HG03520 (cell line): ENCODE results near the gene GOLGA6L9.
"Not testable (repeated sequence)": the region's sequence is repeated elsewhere in the genome, so short reads cannot be mapped to it uniquely, and the experiment has no call there.

Experiments
- ATAC-seq: cut with Tn5 transposase; IDR thresholded peaks from one replicate; pipeline ENCODE4 v1.9.1; 2021; ENCODE audit warnings: mild to moderate bottlenecking, moderate library complexity; ENCODE audit not compliant: unreplicated experiment

Gene GOLGA6L9

DNA sequence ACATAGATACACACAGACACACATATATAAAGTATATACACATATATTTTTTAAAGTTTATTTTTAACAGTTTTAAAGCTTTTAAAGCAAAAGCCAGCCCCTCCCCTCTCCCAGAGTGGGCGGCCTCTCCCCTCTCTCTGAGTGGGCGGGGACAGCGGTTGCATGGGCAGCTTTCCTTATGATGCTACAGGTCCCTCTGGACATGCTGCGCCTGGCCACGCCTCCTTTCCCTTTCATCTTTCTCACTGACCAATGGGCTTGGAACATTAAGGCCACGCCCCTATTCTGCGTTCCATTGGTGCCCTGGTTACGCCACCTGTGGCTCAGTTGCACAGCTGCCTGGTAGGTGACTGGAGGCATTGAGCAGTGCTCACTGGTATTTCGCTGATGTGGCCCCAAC, at the start of gene GOLGA6L9:
Gene GOLGA6L9 (plus strand): TSS at position 124 of the 400 bp plus-strand sequence. CDS start 264 bp downstream, at position 388.
- not testable (repeated sequence) for ATAC-seq

GRCh38 chr15:82381330-82381955, 48.2 kb upstream of the GOLGA6L9 start:
- ATAC-seq: not testable (repeated sequence)

GRCh38 chr15:82387209-82387608, 42.4 kb upstream of the GOLGA6L9 start:
- not testable (repeated sequence) for ATAC-seq

GRCh38 chr15:82390152-82390551, 39.5 kb upstream of the GOLGA6L9 start:
- ATAC-seq: not testable (repeated sequence)

DNA sequence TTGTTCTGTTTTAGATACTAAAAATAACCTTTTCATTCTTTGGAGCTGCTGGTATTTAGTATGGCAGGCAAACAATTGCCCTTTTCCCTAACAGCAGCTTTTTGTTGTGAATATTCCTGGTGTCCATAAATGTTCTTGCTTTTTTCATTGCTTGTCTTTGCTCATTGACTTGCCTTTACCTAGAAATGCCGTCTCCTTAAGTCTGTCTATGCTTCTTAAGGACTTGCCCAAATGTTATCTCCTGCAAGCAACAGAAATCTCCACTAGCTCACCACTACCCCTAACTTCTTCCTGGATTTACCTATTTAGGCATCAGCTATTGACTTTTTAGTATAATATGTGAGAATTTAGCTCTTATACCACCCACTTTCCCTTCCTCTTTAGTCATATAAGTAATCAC, 37.5 kb upstream of the GOLGA6L9 start:
- not testable (repeated sequence) for ATAC-seq

GRCh38 chr15:82393671-82394070, 35.9 kb upstream of the GOLGA6L9 start:
- ATAC-seq: no peak

- ATAC-seq: not testable (repeated sequence)
These were observed 33.8 kb upstream of the GOLGA6L9 start for GRCh38 chr15:82395788-82396187.

DNA sequence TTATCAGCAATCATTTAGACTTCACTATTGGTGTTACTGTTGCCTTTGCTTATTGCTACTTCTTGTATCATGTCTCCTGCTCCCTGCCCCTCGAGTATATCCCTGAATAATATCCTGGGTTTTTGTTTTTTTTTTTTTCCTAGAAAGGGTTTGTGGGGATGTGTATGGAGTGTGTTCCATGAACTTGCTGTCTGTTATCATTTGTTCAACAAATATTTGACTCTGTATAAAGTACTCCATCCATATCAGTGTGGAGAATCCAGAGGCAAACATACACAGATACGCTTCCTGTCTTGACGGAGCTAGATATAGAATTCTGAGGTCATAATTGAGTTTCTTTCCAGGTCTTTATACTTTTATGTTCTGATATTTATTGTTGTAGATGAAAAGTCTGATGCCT, 31.8 kb upstream of the GOLGA6L9 start:
- ATAC-seq: no peak

GRCh38 chr15:82398785-82399184, 30.8 kb upstream of the GOLGA6L9 start:
- ATAC-seq: no peak

- ATAC-seq: not testable (repeated sequence)
These were observed 30.1 kb upstream of the GOLGA6L9 start for GRCh38 chr15:82399366-82400103.

GRCh38 chr15:82401918-82402317, 27.7 kb upstream of the GOLGA6L9 start:
- ATAC-seq: not testable (repeated sequence)

DNA sequence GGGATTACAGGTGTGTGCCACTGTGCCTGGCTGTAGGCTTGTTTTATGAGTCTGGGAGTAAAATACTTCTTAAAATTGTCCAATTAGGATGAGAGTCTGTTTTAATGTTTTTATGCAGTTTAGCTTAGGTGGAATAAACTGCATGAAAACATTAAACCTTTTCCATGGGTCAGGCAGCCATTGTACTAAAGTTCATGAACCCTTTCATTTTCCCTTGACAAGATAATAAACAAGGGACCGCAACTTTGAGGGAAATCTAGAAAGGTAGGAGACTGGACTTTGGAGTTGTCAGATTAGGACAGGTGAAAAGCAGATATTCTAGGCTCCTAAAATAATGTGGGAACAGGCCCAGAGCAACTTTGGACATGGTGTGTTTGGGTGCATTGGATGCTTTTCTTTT, 27.3 kb upstream of the GOLGA6L9 start:
- not testable (repeated sequence) for ATAC-seq

DNA sequence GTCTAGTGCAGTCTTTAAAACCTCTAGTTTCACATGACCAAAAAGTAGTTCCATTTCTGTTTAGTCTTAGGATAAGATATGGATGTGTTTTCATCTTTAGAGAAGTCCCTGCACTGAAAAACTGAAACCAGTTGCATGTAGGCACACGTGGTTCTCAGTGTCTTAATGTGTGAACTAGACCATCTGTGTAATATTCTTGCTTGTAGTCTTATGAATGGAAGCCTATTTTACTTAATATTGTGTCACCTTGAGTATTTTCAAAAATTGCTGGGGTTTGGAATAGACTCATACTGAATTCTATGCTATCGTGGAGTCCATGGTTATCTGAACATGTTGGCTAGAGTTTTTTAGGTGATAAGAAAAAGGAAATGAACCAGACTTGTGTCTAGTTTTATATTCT, 23.4 kb upstream of the GOLGA6L9 start:
- ATAC-seq: not testable (repeated sequence)

DNA sequence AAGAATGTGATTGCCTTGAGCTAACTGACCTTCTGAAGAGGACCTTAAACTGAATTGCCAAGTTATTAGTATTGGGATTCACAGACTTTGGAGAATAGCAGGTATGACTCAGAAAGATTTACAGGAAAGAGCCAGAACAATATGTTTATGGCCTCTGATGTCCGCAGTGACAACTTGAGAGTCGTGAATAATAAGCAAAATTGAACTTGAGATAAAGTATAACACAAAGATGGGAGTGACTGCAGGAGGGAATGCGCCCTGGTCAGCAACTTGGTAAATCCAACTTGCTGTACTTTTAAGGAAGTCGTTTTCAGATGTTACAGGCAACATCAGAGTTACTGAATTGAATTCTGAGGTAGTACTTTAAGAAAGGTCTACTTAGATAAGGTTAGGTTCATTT, 19.3 kb upstream of the GOLGA6L9 start:
- ATAC-seq: not testable (repeated sequence)

GRCh38 chr15:82411595-82411994, 18.0 kb upstream of the GOLGA6L9 start:
- not testable (repeated sequence) for ATAC-seq

DNA sequence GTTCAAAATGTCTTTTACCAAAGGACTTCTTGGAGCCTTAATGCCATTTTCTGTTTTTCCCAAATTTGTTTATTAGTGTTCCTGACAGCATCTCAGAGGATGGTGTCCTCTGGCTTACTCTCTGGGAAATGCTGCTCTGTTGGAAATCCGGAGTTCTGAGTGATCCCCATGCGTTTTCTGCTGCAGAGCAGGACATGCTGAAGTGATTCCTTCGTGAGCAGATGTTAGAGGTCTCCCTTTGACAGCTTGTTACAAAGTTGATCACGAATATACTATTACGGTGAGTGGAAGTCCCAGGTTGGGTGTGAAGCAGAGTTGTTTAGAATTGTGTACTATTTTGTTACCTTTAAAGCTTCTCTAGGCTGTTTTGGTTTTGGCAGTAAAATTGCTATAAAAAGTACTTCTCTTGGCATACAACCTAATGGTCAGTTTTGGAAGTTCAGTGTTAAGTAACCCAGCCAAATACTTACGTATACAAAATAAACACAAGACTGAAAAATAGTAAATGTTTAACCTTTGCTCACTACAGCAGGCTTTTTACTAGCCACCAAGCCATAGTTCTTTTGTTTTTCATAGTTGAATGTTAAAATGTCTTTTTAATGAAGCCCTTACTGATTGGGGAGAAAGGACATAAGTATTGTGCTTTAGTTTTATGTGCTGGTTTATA, 15.0 kb upstream of the GOLGA6L9 start:
- ATAC-seq: not testable (repeated sequence)

DNA sequence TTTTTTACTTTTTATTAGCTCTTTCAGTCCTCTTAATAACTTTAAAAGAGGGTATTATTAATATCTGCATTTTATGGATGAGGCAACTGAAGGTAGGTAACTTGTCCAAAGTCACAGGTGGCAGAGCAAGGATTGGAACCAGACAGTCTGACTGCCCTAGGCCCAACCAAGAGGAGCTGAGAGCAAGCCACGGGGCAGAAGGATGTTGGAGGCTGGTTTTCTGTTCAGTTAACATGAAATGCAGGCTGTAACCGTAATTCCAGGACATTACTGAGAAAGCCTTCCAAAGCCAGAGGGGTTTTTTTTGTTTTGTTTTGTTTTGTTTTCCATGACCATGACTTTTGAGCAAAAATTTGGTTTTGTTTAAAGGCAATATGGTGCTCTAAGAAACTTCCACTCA, 9.1 kb upstream of the GOLGA6L9 start:
- ATAC-seq: not testable (repeated sequence)

- not testable (repeated sequence) for ATAC-seq
These were observed 8.7 kb upstream of the GOLGA6L9 start for GRCh38 chr15:82420966-82421365.

DNA sequence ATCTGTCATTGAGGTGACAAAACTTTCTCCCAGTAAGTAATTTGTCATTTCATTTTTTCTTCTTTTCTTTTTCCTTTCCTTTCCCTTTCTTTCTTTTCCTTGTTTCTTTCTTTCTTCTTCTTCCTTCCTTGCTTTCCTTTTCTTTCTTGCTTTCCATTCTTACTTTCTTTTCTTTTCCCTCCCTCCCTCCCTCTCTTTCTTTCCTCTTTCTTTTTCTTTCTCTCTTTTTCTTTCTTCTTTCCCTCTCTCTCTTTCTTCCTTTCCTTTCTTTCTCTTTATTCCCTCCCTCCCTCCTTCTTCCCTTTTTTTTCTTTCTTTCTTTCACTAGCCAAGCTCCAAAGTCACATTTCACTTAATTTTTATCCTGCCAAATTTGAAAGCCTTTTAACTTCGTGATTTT, 2.5 kb upstream of the GOLGA6L9 start:
- not testable (repeated sequence) for ATAC-seq

GRCh38 chr15:82445420-82445819, 15.8 kb downstream of the GOLGA6L9 start:
- not testable (repeated sequence) for ATAC-seq

- ATAC-seq: not testable (repeated sequence)
These were observed 27.7 kb downstream of the GOLGA6L9 start for GRCh38 chr15:82457336-82457735.

DNA sequence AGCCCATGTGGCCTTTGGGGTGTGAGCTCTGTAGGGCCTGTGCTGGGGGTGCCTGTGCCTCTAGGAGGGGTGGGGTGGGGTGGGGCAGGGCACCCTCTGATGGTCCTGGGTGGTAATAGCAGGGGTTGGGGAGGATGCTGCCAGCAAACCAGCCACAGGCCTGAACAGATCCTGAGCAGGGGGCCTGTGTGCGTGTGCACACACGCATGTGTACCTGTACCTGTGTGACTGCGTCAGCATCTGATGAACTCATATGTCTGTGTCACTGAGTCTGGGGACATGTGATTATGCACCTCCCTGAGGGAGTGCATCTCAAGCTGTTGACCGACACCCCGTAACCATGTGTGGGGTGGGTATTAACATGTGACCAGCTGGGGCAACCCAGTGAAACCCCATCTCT, 36.0 kb downstream of the GOLGA6L9 start:
- ATAC-seq: not testable (repeated sequence)
